IMR-90 (cell line): Measurements from ENCODE around the gene BASP1. TPM values are rescaled to one million over a fixed set of nuclear protein-coding genes. Genes with fewer than 3 reads are reported as not detected.

Experiments used
- ATAC-seq: fragments of 200-7000 bp; cut with Tn5 transposase; 2 replicates; pipeline ENCODE4 v1.9.1; 2020; ENCODE audit warnings: low read depth, mild to moderate bottlenecking, moderate library complexity
- BruUV-seq: library from RNA; stranded (reverse); fragments of 400-500 nt; replicated peaks from 2 replicates; lab custom pipeline; 2021; lab: Mats Ljungman, UMichigan
- CTCF ChIA-PET: fragments of 300-600 bp; formaldehyde crosslinking; extraction: SDS; loops from one replicate; lab custom pipeline; 2021; ENCODE audit warnings: antibody characterized with exemption; lab: Yijun Ruan, JAX
- POLR2A ChIA-PET: fragments of 300-600 bp; sonication (Branson Sonifier 250); formaldehyde crosslinking; loops from one replicate; lab custom pipeline; 2022; ENCODE audit warnings: antibody characterized with exemption; ENCODE audit not compliant: unreplicated experiment; lab: Charles Lee
- DNase-seq: peaks from one replicate; pipeline ENCODE4 v3.0.0; 2013
- H2AFZ ChIP-seq: replicated peaks from 2 replicates; pipeline ENCODE3; 2013; ENCODE audit warnings: low read length, mild to moderate bottlenecking; ENCODE audit not compliant: poor library complexity
- H2AK5ac ChIP-seq: 2 replicates; pipeline ENCODE4 v1.6.1; 2013; ENCODE audit warnings: low read depth, low read length, inconsistent platforms
- H2AK9ac ChIP-seq: replicated peaks from 2 replicates; pipeline ENCODE3; 2013; ENCODE audit warnings: mild to moderate bottlenecking, low read depth, low read length, moderate library complexity; ENCODE audit not compliant: poor library complexity
- H2BK120ac ChIP-seq: 2 replicates; pipeline ENCODE4 v1.6.1; 2013; ENCODE audit warnings: low read depth, low read length, inconsistent platforms
- H2BK15ac ChIP-seq: 3 replicates; pipeline ENCODE4 v1.6.1; 2013; ENCODE audit warnings: low read depth, low read length, inconsistent platforms
- H2BK20ac ChIP-seq: 2 replicates; pipeline ENCODE4 v1.6.1; 2013; ENCODE audit warnings: low read depth, mild to moderate bottlenecking, inconsistent platforms, low read length, moderate library complexity
- H2BK5ac ChIP-seq: 2 replicates; pipeline ENCODE4 v1.6.1; 2013; ENCODE audit warnings: mild to moderate bottlenecking, low read depth, low read length, inconsistent platforms; ENCODE audit not compliant: poor library complexity, severe bottlenecking
- H3K14ac ChIP-seq: replicated peaks from 2 replicates; pipeline ENCODE4 v1.6.1; 2013; ENCODE audit warnings: low read depth, low read length, inconsistent platforms
- H3K18ac ChIP-seq: 2 replicates; pipeline ENCODE4 v1.6.1; 2013; ENCODE audit warnings: low read depth, low read length, control low read depth
- H3K23ac ChIP-seq: 2 replicates; pipeline ENCODE4 v1.6.1; 2013; ENCODE audit warnings: low read depth, low read length, inconsistent platforms
- H3K27ac ChIP-seq: 2 replicates; pipeline ENCODE4 v1.5.1; 2013; ENCODE audit warnings: mild to moderate bottlenecking, control low read depth, low read length; ENCODE audit not compliant: insufficient read depth
- H3K27me3 ChIP-seq: 2 replicates; pipeline ENCODE4 v1.6.1; 2013; ENCODE audit warnings: low read length; ENCODE audit not compliant: control insufficient read depth, insufficient read depth
- H3K36me3 ChIP-seq: 2 replicates; pipeline ENCODE4 v1.6.1; 2013; ENCODE audit warnings: low read length, mixed read lengths; ENCODE audit not compliant: control insufficient read depth, insufficient read depth
- H3K4ac ChIP-seq: 2 replicates; pipeline ENCODE4 v1.6.1; 2013; ENCODE audit warnings: low read depth, low read length, inconsistent platforms
- H3K4me1 ChIP-seq: 2 replicates; pipeline ENCODE4 v1.6.1; 2013; ENCODE audit warnings: low read length, mixed read lengths; ENCODE audit not compliant: control insufficient read depth, insufficient read depth
- H3K4me2 ChIP-seq: 2 replicates; pipeline ENCODE4 v1.6.1; 2013; ENCODE audit warnings: low read depth, mild to moderate bottlenecking, control low read depth, low read length, moderate library complexity
- H3K4me3 ChIP-seq: 2 replicates; pipeline ENCODE4 v1.5.1; 2013; ENCODE audit warnings: low read depth, mild to moderate bottlenecking, control low read depth, low read length, moderate library complexity; ENCODE audit not compliant: insufficient read depth
- H3K56ac ChIP-seq: 2 replicates; pipeline ENCODE4 v1.6.1; 2013; ENCODE audit warnings: low read length, inconsistent platforms; ENCODE audit not compliant: insufficient read depth; ENCODE audit errors: extremely low read depth
- H3K79me1 ChIP-seq, 2 experiments: 2 replicates each; pipeline ENCODE4 v1.6.1; 2013; ENCODE audit warnings: low read length in 2 of 2, inconsistent platforms in 1 of 2, low read depth in 1 of 2
- H3K9ac ChIP-seq: 2 replicates; pipeline ENCODE4 v1.6.1; 2013; ENCODE audit warnings: low read depth, low read length, control low read depth
- H3K9me1 ChIP-seq: 2 replicates; pipeline ENCODE4 v1.6.1; 2013; ENCODE audit warnings: low read length, inconsistent platforms; ENCODE audit not compliant: insufficient read depth
- H3K9me3 ChIP-seq: 2 replicates; pipeline ENCODE4 v1.6.1; 2013; ENCODE audit warnings: low read length; ENCODE audit not compliant: control insufficient read depth, insufficient read depth
- H4K20me1 ChIP-seq: 2 replicates; pipeline ENCODE4 v1.6.1; 2013; ENCODE audit warnings: low read length, inconsistent platforms; ENCODE audit not compliant: insufficient read depth
- H4K5ac ChIP-seq: 2 replicates; pipeline ENCODE4 v1.6.1; 2013; ENCODE audit warnings: mild to moderate bottlenecking, low read depth, low read length, control low read depth
- H4K8ac ChIP-seq, 2 experiments: 2 replicates each; pipeline ENCODE4 v1.6.1; 2013; ENCODE audit warnings: low read depth in 2 of 2, low read length in 2 of 2, control low read depth in 1 of 2, inconsistent platforms in 1 of 2
- H4K91ac ChIP-seq: 2 replicates; pipeline ENCODE4 v1.6.1; 2013; ENCODE audit warnings: low read depth, low read length, inconsistent platforms; ENCODE audit not compliant: insufficient read depth
- BHLHE40 ChIP-seq: fragments of 150-350 bp; IDR thresholded peaks from 2 replicates; pipeline ENCODE4 v1.6.1; 2016; ENCODE audit warnings: mild to moderate bottlenecking, low read depth, low read length
- CEBPB ChIP-seq: IDR thresholded peaks from 2 replicates; pipeline ENCODE4 v1.6.1; 2012; ENCODE audit warnings: low read depth, low read length, improper control_type of control experiment
- CHD1 ChIP-seq: IDR thresholded peaks from 2 replicates; pipeline ENCODE4 v1.6.1; 2012; ENCODE audit warnings: low read depth, low read length, improper control_type of control experiment
- ELK1 ChIP-seq: fragments of 150-350 bp; IDR thresholded peaks from 2 replicates; pipeline ENCODE4 v1.6.1; 2016; ENCODE audit warnings: low read depth, mild to moderate bottlenecking, low read length, moderate library complexity, borderline replicate concordance
- FOS ChIP-seq: fragments of 150-350 bp; IDR thresholded peaks from 2 replicates; pipeline ENCODE4 v1.6.1; 2016; ENCODE audit warnings: low read depth, low read length
- MAZ ChIP-seq: IDR thresholded peaks from 2 replicates; pipeline ENCODE4 v1.6.1; 2012; ENCODE audit warnings: low read depth, mild to moderate bottlenecking, low read length, improper control_type of control experiment, moderate library complexity, borderline replicate concordance
- MXI1 ChIP-seq: IDR thresholded peaks from 2 replicates; pipeline ENCODE4 v1.6.1; 2012; ENCODE audit warnings: low read depth, mild to moderate bottlenecking, low read length, moderate library complexity, borderline replicate concordance
- NFE2L2 ChIP-seq: fragments of 150-350 bp; IDR thresholded peaks from 2 replicates; pipeline ENCODE4 v1.6.1; 2016; ENCODE audit warnings: low read depth, mild to moderate bottlenecking, low read length
- RFX5 ChIP-seq: IDR thresholded peaks from 2 replicates; pipeline ENCODE4 v1.8.0; 2012; ENCODE audit warnings: low read depth, mild to moderate bottlenecking, low read length, moderate library complexity
- SMC3 ChIP-seq: fragments of 150-350 bp; IDR thresholded peaks from 2 replicates; pipeline ENCODE4 v1.6.1; 2016; ENCODE audit warnings: low read depth, mild to moderate bottlenecking, antibody characterized with exemption, low read length, moderate library complexity
- USF2 ChIP-seq: fragments of 150-350 bp; IDR thresholded peaks from 2 replicates; pipeline ENCODE4 v1.6.1; 2017; ENCODE audit warnings: mild to moderate bottlenecking, antibody characterized with exemption, low read length, low read depth
- WGBS, 2 experiments: methylation state at CpG; one replicate each; pipeline versions ENCODE4 v1.1.5 to v1.1.7; 2013; ENCODE audit warnings: missing lambda C conversion rate in 2 of 2; ENCODE audit not compliant: insufficient read length in 1 of 2; ENCODE audit errors: extremely low coverage in 2 of 2; 5-methylcytosine and 5-hydroxymethylcytosine counted together
- dilution Hi-C: fragments of 300-500 bp; cut with HindIII; formaldehyde crosslinking; loops from one replicate; pipeline ENCODE4 v1.14.3; 2018; ENCODE audit warnings: low sequenced_read_pairs; ENCODE audit not compliant: unreplicated experiment
- in situ Hi-C: fragments of 300-500 bp; cut with MboI; formaldehyde crosslinking; loops from 3 replicates; pipeline ENCODE4 v1.14.3; 2019; ENCODE audit warnings: low sequenced_read_pairs, inconsistent platforms, mixed read lengths
- intact Hi-C: fragments of 100-400 bp; cut with micrococcal nuclease; formaldehyde crosslinking; loops from 2 replicates; pipeline ENCODE4 v1.10.0; 2022
- polyA plus RNA-seq, 3 experiments: library from polyadenylated mRNA; depleted of rRNA; stranded (reverse); fragments of >200 nt; gene quantifications; 2 replicates each; pipeline ENCODE4 v1.2.3, GENCODE V29; 2012; ENCODE audit warnings: low replicate concordance in 1 of 3
- total RNA-seq: library from RNA; depleted of rRNA; stranded (reverse); fragments of >200 nt; gene quantifications from 2 replicates; pipeline ENCODE4 v1.2.3, GENCODE V29; 2012

Gene BASP1
- total and polyA plus RNA-seq, 2 of the 4 experiments (the other 2 are of a cell fraction), result 39.6 to 103 TPM

- in situ Hi-C loops, result loop anchor here (10.0 kb wide), 1 partner anchor 516 kb away; no protein-coding TSS in a partner anchor
Measured at GRCh38 chr5:17190799-17191391, 26.5 kb upstream of the BASP1 start.

More at GRCh38 chr5:17190799-17191391, 26.5 kb upstream of the BASP1 start:
- Histone ChIP-seq H3K4me2 (peak overlapping the region; percentile 74; the same call in 1 of the 2 replicates), H3K36me3 (no peaks in the 10 kb centered on the region), H3K14ac (peak overlapping the region; percentile 43; the same call in 1 of the 2 replicates), H3K27ac (peak overlapping the region; percentile 86), H3K4me1 (peaks cover 37% of the 10 kb centered on the region), H3K23ac (peak overlapping the region; percentile 26; the same call in 1 of the 2 replicates), H3K27me3 (no peaks in the 10 kb centered on the region), H4K8ac (peak overlapping the region in 1 of 2 experiments; percentile 33; a peak in 1 of 4 replicates), H4K91ac (peak overlapping the region; percentile 45; the same call in 1 of the 2 replicates), H3K4ac (peak overlapping the region; percentile 75), H3K56ac (0 out of 2 replicates have a peak overlapping the region, but pooled peaks have one; percentile 12), H3K9me1 (peaks cover 20% of the 10 kb centered on the region), H2BK120ac (peak overlapping the region; percentile 81), H3K9ac (peak overlapping the region; percentile 16; the same call in 1 of the 2 replicates), H3K9me3 (no peaks in the 10 kb centered on the region), H2BK15ac (peak overlapping the region; percentile 63; the same call in 2 of the 3 replicates), H3K18ac (peak overlapping the region; percentile 9; the same call in 1 of the 2 replicates), H4K20me1 (peaks cover 12% of the 10 kb centered on the region; the same call in 1 of the 2 replicates), H3K4me3 (no peak overlapping the region), H3K79me1 (peaks cover 7 to 41% of the 10 kb centered on the region in 2 experiments; a peak in 3 of 4 replicates), H2AK5ac (peak overlapping the region; percentile 80), H2BK20ac (peak overlapping the region; percentile 72; the same call in 1 of the 2 replicates), H2AK9ac (peak overlapping the region; percentile 43), H2BK5ac (peak overlapping the region; percentile 78), H4K5ac (peak overlapping the region; percentile 24; the same call in 1 of the 2 replicates), H2AFZ (peak overlapping the region; percentile 73)
- POLR2A ChIA-PET, result interaction anchor here (0.6 to 0.9 kb wide), 2 partner anchors 255 to 258 kb away, joined by 3 to 6 read pairs; partner anchors contain the start of gene MYO10
- ATAC-seq, result peak; percentile 8
- dilution Hi-C loops, result loop anchor here (25.0 kb wide), 1 partner anchor 404 kb away; no protein-coding TSS in a partner anchor
- BruUV-seq, result no TSS peak
- CTCF ChIA-PET, result interaction anchor here (0.6 to 2.1 kb wide), 20 partner anchors 13 to 511 kb away, joined by 3 to 8 read pairs (median 4); partner anchors contain the start of gene MYO10
- TF ChIP-seq SMC3 (no peak), ELK1 (no peak), USF2 (no peak), RFX5 (0 out of 2 replicates have a peak, but pooled peaks have one; percentile 3), BHLHE40 (no peak), MAZ (peak; percentile 22; the same call in 1 of the 2 replicates), NFE2L2 (no peak), MXI1 (no peak), CHD1 (no peak), CEBPB (no peak), FOS (no peak)
- peak; percentile 81 for DNase-seq
- no CpG with 5 or more reads among the region's 7 CpGs for WGBS, 2 experiments
- intact Hi-C loops, result loop anchor here (1.0 to 10.0 kb wide), 5 partner anchors 58 to 726 kb away; partner anchors contain the start of gene ZNF622
